Suppressor macrophage treated with lipopolysaccharide for 4 hours (primary cell): ENCODE results near the gene KDM5A.
A peak's percentile ranks its signal among the peaks of the same experiment; 100 is the strongest.
"Not testable (repeated sequence)": the region's sequence is repeated elsewhere in the genome, so short reads cannot be mapped to it uniquely, and the experiment has no call there.

Experiments
- DNase-seq: peaks from one replicate; pipeline ENCODE4 v3.0.0-alpha.2; 2020

The KDM5A gene

GRCh38 chr12:389142-390096, at the start of gene KDM5A:
Gene KDM5A (minus strand): TSS chr12:389320. CDS start chr12:389091, 229 bp downstream.
- DNase-seq, result peak; percentile 95

DNA sequence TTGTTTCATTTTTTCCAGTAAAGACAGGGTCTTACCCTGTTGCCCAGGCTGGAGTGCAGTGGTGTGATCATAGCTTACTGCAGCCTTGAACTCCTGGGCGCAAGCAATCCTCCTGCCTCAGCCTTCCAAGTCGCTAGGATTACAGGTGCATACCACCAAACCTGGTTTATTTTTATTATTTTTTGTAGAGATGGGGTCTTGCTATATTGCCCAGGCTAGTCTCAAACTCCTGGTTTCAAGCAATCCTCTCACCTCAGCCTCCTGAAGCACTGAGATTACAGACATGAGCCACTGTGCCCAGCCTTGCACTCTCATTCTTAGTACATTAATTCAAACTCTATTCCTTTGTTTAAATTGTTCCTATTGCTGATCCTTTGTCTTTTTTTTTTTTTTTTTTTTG, 46.6 kb upstream of the KDM5A start:
- not testable (repeated sequence) for DNase-seq

DNA sequence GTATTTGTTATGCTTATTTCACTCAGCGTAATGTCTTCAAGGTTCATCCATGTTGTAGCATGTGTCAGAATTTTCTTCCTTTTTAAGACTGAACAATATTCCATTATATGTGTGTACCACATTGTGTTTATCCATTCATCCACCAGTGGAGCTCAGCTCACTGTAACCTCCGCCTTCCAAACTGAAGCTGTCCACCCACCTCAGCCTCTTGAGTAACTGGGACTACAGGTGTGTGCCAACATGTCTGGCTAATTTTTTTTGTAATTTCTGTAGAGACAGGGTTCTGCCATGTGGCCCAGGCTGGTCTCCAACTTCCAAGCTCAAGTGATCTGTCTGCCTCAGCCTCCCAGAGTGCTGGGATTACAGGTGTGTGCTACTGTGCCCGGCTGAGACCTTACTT, 33.4 kb upstream of the KDM5A start:
- no peak for DNase-seq

- DNase-seq, result no peak
These were observed 29.3 kb upstream of the KDM5A start for GRCh38 chr12:418432-418831.

GRCh38 chr12:414859-415258, 25.7 kb upstream of the KDM5A start:
- DNase-seq, result no peak

DNA sequence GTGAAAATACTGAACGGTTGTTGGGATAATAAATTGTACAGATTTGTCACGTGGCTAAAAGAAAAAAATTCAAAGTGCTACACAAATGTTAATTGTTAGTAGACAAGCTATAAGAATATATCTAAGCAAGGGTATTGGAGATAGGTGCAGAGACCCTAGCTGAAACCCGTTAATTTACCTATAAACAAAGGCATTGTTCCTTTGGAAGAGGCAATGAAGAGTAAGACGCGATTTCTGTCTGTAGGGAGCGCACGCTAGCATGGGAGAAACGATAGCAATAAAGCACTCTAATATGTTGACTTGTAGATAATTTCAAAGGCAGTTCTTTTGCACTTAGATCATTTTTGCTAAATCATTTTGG, 12.9 kb upstream of the KDM5A start:
- peak; percentile 21 for DNase-seq

- DNase-seq, result peak; percentile 95
These were observed 12.3 kb upstream of the KDM5A start, which contains the start of gene CCDC77 for GRCh38 chr12:401235-402028. Gene CCDC77 (plus strand): TSS chr12:401644. CDS start chr12:409384, 7,740 bp downstream.

GRCh38 chr12:400828-401227, 11.7 kb upstream of the KDM5A start:
- no peak for DNase-seq

DNA sequence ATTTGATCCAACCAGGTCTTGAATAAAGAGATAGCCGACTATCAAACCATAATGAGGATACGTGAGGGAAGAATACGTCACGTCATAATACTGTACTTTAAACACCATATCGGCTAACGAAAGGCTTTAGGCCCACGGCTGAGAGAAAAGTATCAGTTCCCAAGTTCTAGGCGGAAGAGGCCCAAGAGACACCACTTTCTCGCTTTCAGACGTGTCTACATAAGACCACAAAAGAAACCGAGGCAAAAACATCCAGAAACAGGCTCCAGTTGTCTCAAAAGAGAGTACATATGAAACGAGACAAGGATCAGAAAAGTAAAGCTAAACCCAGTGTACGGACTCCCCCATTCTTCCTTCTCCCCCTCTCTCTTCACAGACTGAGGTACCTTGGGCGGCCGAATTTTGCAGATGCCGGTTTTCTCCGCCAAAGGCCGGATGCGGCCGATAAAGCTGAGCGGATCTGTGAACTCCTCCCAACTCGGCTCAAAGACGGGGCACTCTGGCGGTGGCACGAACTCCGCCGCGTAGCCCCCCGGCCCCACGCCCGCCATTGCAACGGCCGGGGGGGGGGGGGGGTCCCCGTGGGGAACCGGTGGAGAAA, 479 bp downstream of the KDM5A start:
- peak; percentile 63 for DNase-seq

DNA sequence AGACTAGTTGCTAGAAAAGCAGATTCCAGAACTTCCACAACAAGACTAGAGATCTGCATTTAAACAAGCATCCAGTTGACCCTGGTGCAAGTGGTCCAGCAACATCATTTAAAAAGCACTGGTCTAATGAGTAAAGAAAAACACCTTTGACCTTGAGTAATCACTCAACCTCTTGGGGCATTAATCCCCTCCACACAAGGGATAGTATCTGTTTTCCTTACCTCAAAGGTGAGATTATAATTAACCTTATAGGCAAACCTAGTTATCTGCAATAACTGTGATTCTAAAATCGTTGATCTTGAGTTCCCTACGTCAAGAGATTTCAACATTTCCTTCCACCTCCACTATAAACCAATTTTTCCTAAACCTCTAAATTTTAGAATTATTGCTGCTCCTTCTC, 1.1 kb downstream of the KDM5A start:
- DNase-seq, result no peak

DNA sequence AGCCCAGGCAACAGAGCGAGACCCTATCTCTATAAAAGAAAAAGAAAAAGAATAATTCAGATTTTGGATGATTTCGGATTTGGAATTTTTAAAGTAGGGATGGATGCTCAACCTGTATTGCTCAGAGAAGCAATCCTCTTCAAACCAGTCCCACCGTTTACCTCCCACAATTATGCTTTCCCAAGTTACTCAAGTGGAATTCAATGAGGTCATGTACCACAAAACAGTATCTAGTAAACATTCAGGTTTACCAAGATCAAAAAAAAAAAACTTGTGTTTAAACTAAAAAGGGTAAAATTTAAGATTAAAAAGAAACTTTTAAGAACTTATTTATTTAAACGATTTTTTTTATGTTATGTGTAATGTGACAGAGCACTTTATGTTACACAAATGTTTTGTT, 2.5 kb downstream of the KDM5A start:
- no peak for DNase-seq

DNA sequence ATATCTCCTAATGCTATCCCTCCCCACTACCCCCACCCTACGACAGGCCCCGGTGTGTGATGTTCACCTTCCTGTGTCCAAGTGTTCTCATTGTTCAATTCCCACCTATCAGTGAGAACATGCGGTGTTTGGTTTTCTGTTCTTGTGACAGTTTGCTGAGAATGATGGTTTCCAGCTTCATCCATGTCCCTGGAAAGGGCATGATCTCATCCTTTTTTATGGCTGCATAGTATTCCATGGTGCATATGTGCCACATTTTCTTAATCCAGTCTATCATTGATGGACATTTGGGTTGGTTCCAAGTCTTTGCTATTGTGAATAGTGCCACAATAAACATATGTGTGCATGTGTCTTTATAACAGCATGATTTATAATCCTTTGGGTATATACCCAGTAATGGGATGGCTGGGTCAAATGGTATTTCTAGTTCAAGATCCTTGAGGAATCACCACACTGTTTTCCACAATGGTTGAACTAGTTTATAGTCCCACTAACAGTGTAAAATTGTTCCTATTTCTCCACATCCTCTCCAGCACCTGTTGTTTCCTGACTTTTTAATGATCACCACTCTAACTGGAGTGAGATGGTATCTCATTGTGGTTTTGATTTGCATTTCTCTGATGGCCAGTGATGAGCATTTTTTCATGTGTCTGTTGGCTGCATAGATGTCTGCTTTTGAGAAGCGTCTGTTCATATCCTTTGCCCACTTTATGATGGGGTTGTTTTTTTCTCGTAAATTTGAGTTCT, 18.2 kb downstream of the KDM5A start:
- DNase-seq, result not testable (repeated sequence)

DNA sequence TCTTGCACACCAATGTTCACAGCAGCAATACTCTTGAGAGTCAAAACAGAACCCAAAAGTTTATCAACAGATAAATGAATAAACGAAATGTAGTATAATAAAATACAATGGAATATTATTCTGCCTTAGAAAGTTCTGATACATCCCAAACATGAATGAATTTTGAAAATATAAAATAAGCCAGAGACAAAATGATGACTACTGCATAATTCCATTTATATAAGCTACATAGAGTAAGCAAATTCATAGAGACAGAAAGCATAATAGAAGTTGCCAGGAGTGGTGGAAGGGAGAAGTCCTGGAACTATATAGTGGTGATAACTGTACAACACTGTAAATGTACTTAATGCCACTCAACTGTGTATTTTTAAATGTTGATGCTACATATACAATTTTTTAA, 21.1 kb downstream of the KDM5A start:
- DNase-seq, result no peak

GRCh38 chr12:366820-367219, 22.3 kb downstream of the KDM5A start:
- no peak for DNase-seq

DNA sequence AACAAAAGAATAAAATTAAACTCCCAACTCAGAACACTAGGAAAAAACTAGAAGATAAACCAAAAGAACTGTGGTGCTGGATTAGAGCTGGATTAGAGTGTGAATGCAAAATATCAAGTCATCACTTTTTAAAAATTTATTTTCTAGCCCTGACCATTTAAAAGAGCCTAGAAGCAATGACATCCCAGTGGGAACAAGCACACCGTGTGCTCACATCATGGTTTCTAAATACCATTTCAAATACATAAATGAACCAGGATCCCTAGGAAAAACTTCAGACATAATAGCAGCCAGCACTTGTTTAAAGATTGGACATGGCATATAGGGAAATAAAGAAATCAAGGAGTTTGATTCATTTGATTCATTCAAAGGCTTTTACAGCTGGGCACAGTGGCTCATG, 30.0 kb downstream of the KDM5A start:
- no peak for DNase-seq

GRCh38 chr12:356276-356988, 32.7 kb downstream of the KDM5A start:
- no peak for DNase-seq

GRCh38 chr12:351197-351596, 37.9 kb downstream of the KDM5A start:
- not testable (repeated sequence) for DNase-seq

GRCh38 chr12:349625-350024, 39.5 kb downstream of the KDM5A start:
- not testable (repeated sequence) for DNase-seq

DNA sequence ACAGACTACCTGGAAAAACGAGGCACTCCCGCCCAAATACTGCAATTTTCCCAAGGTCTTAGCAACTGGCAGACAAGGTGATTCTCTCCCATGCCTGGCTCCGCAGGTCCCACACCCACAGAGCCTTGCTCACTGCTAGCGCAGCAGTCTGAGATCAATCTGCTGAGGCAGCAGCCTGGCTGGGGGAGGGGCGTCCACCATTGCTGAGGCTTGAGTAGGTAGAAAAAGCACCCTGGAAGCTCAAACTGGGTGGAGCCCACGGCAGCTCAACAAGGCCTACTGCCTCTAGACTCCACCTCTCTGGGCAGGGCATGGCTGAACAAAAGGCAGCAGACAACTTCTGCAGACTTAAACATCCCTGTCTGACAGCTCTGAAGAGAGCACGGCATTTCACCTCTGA, 46.1 kb downstream of the KDM5A start:
- DNase-seq, result not testable (repeated sequence)

GRCh38 chr12:337039-337438, 52.1 kb downstream of the KDM5A start:
- no peak for DNase-seq

DNA sequence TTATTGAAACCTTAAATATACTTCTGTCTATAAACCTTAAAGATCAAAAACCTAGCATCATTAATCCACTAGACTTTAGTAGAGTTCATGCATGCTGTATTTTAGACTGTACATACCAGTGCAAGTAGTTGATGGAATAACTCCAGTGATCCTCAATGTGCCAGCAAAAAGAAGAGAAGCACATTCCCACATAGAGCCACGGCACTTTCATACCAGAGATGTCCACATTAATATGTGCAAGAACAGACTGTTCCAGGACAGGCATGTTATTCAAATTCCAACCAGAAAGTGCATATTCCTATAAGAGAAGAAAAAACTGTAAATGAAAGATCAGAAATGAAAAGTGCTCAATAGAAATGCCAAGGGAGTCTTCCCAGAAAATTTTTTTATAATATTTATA, 55.0 kb downstream of the KDM5A start:
- DNase-seq, result no peak
